GM12878 (cell line): ENCODE data around the gene TBCK. TPM values are rescaled to one million over a fixed set of nuclear protein-coding genes. Genes with fewer than 3 reads are reported as not detected.

Experiments used
- ATAC-seq: fragments of 200-7000 bp; cut with Tn5 transposase; 3 replicates; pipeline ENCODE4 v1.9.1; 2020; ENCODE audit warnings: mild to moderate bottlenecking, moderate library complexity
- Bru-seq: library from RNA; stranded (reverse); fragments of 400-500 nt; gene quantifications from one replicate; lab custom pipeline; 2021; lab: Mats Ljungman, UMichigan
- BruChase-seq, 2 experiments: library from RNA; stranded (reverse); fragments of 400-500 nt; gene quantifications; one replicate each; lab custom pipeline; 2021; lab: Mats Ljungman, UMichigan
- BruUV-seq: library from RNA; stranded (reverse); fragments of 400-500 nt; replicated peaks from 2 replicates; lab custom pipeline; 2021; lab: Mats Ljungman, UMichigan
- CTCF ChIA-PET: fragments of 300-600 bp; sonication (Branson Sonifier 250); formaldehyde crosslinking; extraction: SDS; loops from one replicate; lab custom pipeline; 2021; ENCODE audit warnings: inconsistent platforms; lab: Yijun Ruan, JAX
- POLR2A ChIA-PET: fragments of 350-600 bp; formaldehyde crosslinking; extraction: SDS; loops from one replicate; lab custom pipeline; 2021; ENCODE audit warnings: inconsistent platforms; lab: Charles Lee
- RAD21 ChIA-PET: fragments of 300-600 bp; sonication (Branson Sonifier 250); formaldehyde crosslinking; loops from one replicate; lab custom pipeline; 2023; ENCODE audit warnings: antibody characterized with exemption; ENCODE audit not compliant: unreplicated experiment; lab: Charles Lee
- SMC1A ChIA-PET: fragments of 300-600 bp; sonication (Branson Sonifier 250); formaldehyde crosslinking; loops from one replicate; lab custom pipeline; 2023; ENCODE audit not compliant: unreplicated experiment, uncharacterized antibody; lab: Charles Lee
- DNase-seq: peaks from one replicate; pipeline ENCODE4 v3.0.0-alpha.2; 2011; ENCODE audit warnings: low read depth, low spot score
- FAIRE-seq: peaks from 3 replicates; lab custom pipeline; 2011; peaks lifted over from hg19 to GRCh38; lab: Jason Lieb, UNC
- H2AFZ ChIP-seq: 2 replicates; pipeline ENCODE4 v1.6.0; 2011; ENCODE audit warnings: low read depth, low read length, control low read depth; ENCODE audit not compliant: control insufficient read depth
- H3K27ac ChIP-seq: 2 replicates; pipeline ENCODE4 v1.5.1; 2011; ENCODE audit warnings: control low read depth; ENCODE audit not compliant: control insufficient read depth, insufficient read depth
- H3K27me3 ChIP-seq, 2 experiments: replicated peaks in 1 of 2; 2 replicates each; pipeline versions ENCODE4 v1.6.0 to v1.6.1; 2011; ENCODE audit warnings: low read length in 1 of 2; ENCODE audit not compliant: control insufficient read depth in 2 of 2, insufficient read depth in 2 of 2
- H3K36me3 ChIP-seq, 2 experiments: 2 replicates each; pipeline ENCODE4 v1.5.1; 2011; ENCODE audit warnings: low read length in 1 of 2; ENCODE audit not compliant: control insufficient read depth in 2 of 2, insufficient read depth in 2 of 2
- H3K4me1 ChIP-seq: 2 replicates; pipeline ENCODE4 v1.6.1; 2011; ENCODE audit warnings: mild to moderate bottlenecking, low read length, moderate library complexity, mixed read lengths; ENCODE audit not compliant: control insufficient read depth, insufficient read depth
- H3K4me2 ChIP-seq: 2 replicates; pipeline ENCODE4 v1.6.0; 2011; ENCODE audit warnings: control low read depth; ENCODE audit not compliant: control insufficient read depth, insufficient read depth
- H3K4me3 ChIP-seq: fragments of 200-600 bp; sonication (generic); 2 replicates; pipeline ENCODE4 v1.5.1; 2016
- H3K79me2 ChIP-seq: 2 replicates; pipeline ENCODE4 v1.6.0; 2011; ENCODE audit warnings: low read length; ENCODE audit not compliant: control insufficient read depth, insufficient read depth
- H3K9ac ChIP-seq: 2 replicates; pipeline ENCODE4 v1.8.0; 2011; ENCODE audit warnings: low read length, control low read depth, mixed read lengths; ENCODE audit not compliant: control insufficient read depth, insufficient read depth
- H3K9me3 ChIP-seq: replicated peaks from 3 replicates; pipeline ENCODE4 v1.5.1; 2011; ENCODE audit warnings: mild to moderate bottlenecking, low read length; ENCODE audit not compliant: control insufficient read depth, insufficient read depth
- H4K20me1 ChIP-seq: 2 replicates; pipeline ENCODE4 v1.6.0; 2011; ENCODE audit not compliant: control insufficient read depth, insufficient read depth
- ASH2L ChIP-seq: fragments of 300-600, 200-600 bp; sonication (generic); IDR thresholded peaks from 2 replicates; pipeline ENCODE4 v1.6.1; 2017; ENCODE audit warnings: low read depth, mild to moderate bottlenecking, borderline replicate concordance
- ESRRA ChIP-seq: IDR thresholded peaks from 2 replicates; pipeline ENCODE4 v1.6.1; 2012; ENCODE audit warnings: mild to moderate bottlenecking, low read length, improper control_type of control experiment
- GATAD2B ChIP-seq: fragments of 450-650 bp; conservative IDR thresholded peaks from 2 replicates; pipeline ENCODE4 v1.6.1; 2017; ENCODE audit warnings: low read depth, mild to moderate bottlenecking, moderate library complexity
- MTA2 ChIP-seq: fragments of 450-650 bp; IDR thresholded peaks from 2 replicates; pipeline ENCODE4 v1.6.1; 2016; ENCODE audit warnings: low read depth, mild to moderate bottlenecking, moderate library complexity
- NFYA ChIP-seq: IDR thresholded peaks from 2 replicates; pipeline ENCODE4 v1.6.1; 2011; ENCODE audit warnings: low read depth, mild to moderate bottlenecking, low read length, improper control_type of control experiment, borderline replicate concordance
- POU2F2 ChIP-seq: IDR thresholded peaks from 3 replicates; pipeline ENCODE4 v1.6.1; 2011; ENCODE audit warnings: low read depth, mild to moderate bottlenecking, low read length, borderline replicate concordance
- SPI1 ChIP-seq: IDR thresholded peaks from 2 replicates; pipeline ENCODE4 v1.6.1; 2011; ENCODE audit warnings: low read depth, mild to moderate bottlenecking, low read length, moderate library complexity, borderline replicate concordance; ENCODE audit not compliant: insufficient read depth
- YBX1 ChIP-seq: fragments of 450-650 bp; IDR thresholded peaks from 2 replicates; pipeline ENCODE4 v1.6.1; 2016; ENCODE audit warnings: antibody characterized with exemption
- WGBS: methylation state at CpG from one replicate; pipeline ENCODE4 v1.1.6; 2016; ENCODE audit warnings: low lambda C conversion rate; ENCODE audit not compliant: insufficient replicate concordance, insufficient coverage; ENCODE audit errors: missing lambda C conversion rate; 5-methylcytosine and 5-hydroxymethylcytosine counted together
- in situ Hi-C: fragments of 300-500 bp; cut with MboI; formaldehyde crosslinking; loops from 9 replicates; pipeline ENCODE4 v1.14.3; 2018; ENCODE audit warnings: mixed read lengths
- intact Hi-C: fragments of 100-400 bp; cut with micrococcal nuclease; formaldehyde crosslinking; loops from one replicate; pipeline ENCODE4 v1.14.2; 2022; ENCODE audit not compliant: unreplicated experiment
- long read RNA-seq, 2 experiments: library from polyadenylated mRNA; unstranded; transcript quantifications; one replicate each; pipeline ENCODE4 v2.0.0, GENCODE V29; 2019 to 2020
- polyA minus RNA-seq, 3 experiments: library from RNA; depleted of rRNA, polyadenylated mRNA; stranded (reverse); fragments of >200 nt; gene quantifications; 2 replicates each; pipeline ENCODE4 v1.2.3, GENCODE V29; 2011
- polyA plus RNA-seq, 11 experiments: library from polyadenylated mRNA; depleted of rRNA in 4 of 11; unstranded in 6 of 11; stranded (reverse) in 5 of 11; fragments of >200 nt; fragmentation: Nextera tagmentation in 4 of 11; fragmentation: Illumina TruSeq in 1 of 11; extraction: Ambion mirVana in 4 of 11; extraction: Trizol in 1 of 11; gene quantifications; 1 replicate in 1 of 11; 2 replicates in 10 of 11; pipeline versions ENCODE4 v1.2.1 to v1.2.3, GENCODE V29; 2011 to 2016; ENCODE audit warnings: inconsistent platforms in 2 of 11, missing spikeins in 2 of 11, low read depth in 1 of 11
- total RNA-seq, 4 experiments: library from RNA; depleted of rRNA in 3 of 4; stranded (reverse); fragments of >200 nt in 3 of 4; fragmentation: Illumina TruSeq in 1 of 4; extraction: Trizol in 1 of 4; gene quantifications; 2 replicates each; pipeline versions ENCODE4 v1.2.1 to v1.2.3, GENCODE V29; 2013 to 2021
- TF ChIP-seq, protein P1 (sequence below): fragments of 150-350 bp; IDR thresholded peaks from 2 replicates; pipeline ENCODE4 v1.6.1; 2014; ENCODE audit warnings: mild to moderate bottlenecking, low read depth, low read length
- TF ChIP-seq, protein P2 (sequence below): fragments of 450-650 bp; IDR thresholded peaks from 2 replicates; pipeline ENCODE4 v1.6.1; 2018; ENCODE audit warnings: mild to moderate bottlenecking, low read depth, moderate library complexity; ENCODE audit not compliant: partially characterized antibody
- TF ChIP-seq, protein P3 (sequence below): IDR thresholded peaks from 2 replicates; pipeline ENCODE4 v1.6.1; 2011; ENCODE audit warnings: borderline replicate concordance, low read depth, mild to moderate bottlenecking, moderate library complexity, low read length; ENCODE audit not compliant: insufficient read depth, poor library complexity, severe bottlenecking

Gene TBCK
- total RNA-seq (2013; cell fraction: nucleolus; rRNA removed) = 313 and 315 TPM in 2 replicates
- total RNA-seq (2014; rRNA removed) = 26.5 and 30.3 TPM in 2 replicates
- 21.6 and 26.0 TPM in 2 replicates for total RNA-seq (2014; rRNA removed; fragmentation: Illumina TruSeq; extraction: Trizol)
- 20.4 and 22.8 TPM in 2 replicates for total RNA-seq (2021)
- polyA plus RNA-seq (2011; ENCODE audit: low read depth) = 13.1 TPM
- polyA plus RNA-seq (2011; rRNA removed) = 28.9 and 47.1 TPM in 2 replicates
- 14.0 and 17.4 TPM in 2 replicates for polyA plus RNA-seq (2011; cell fraction: cytosol; rRNA removed)
- 98.6 and 119 TPM in 2 replicates for polyA plus RNA-seq (2011; cell fraction: nucleus; rRNA removed)
- polyA plus RNA-seq (2012) = 11.3 and 13.4 TPM in 2 replicates
- polyA plus RNA-seq (2014; fragmentation: Illumina TruSeq; extraction: Trizol) = 13.6 and 16.3 TPM in 2 replicates
- 1 to 10 TPM; 4.1 to 5.3 TPM for polyA plus RNA-seq (2014; fragmentation: Nextera tagmentation; extraction: Ambion mirVana)
- 8.6 and 10.9 TPM in 2 replicates for polyA plus RNA-seq (2014; rRNA removed)
- 10 to 100 TPM; 19.9 to 21.1 TPM for polyA plus RNA-seq (2016; fragmentation: Nextera tagmentation; extraction: Ambion mirVana)
- polyA minus RNA-seq (2011; rRNA and poly(A)+ RNA removed) = 65.8 and 78.1 TPM in 2 replicates
- polyA minus RNA-seq (2011; cell fraction: cytosol; rRNA and poly(A)+ RNA removed) = 9.9 and 10.1 TPM in 2 replicates
- polyA minus RNA-seq (2011; cell fraction: nucleus; rRNA and poly(A)+ RNA removed) = 183 and 246 TPM in 2 replicates
- Bru-seq, nascent RNA = percentile 72 among the genes with signal in this experiment
- percentile 68 among the genes with signal in this experiment for BruChase-seq, experiment 1, labeled RNA remaining after a 6-hour chase
- percentile 73 among the genes with signal in this experiment for BruChase-seq, experiment 2, labeled RNA remaining after a 2-hour chase
- long read RNA-seq, experiment 1, partial matches to known transcripts = 0 of 2 reads
- long read RNA-seq, experiment 1, other reads (novel, unspliced or antisense) = 0 of 2 reads
- long read RNA-seq, experiment 2, partial matches to known transcripts = 6 of 18 reads
- long read RNA-seq, experiment 2, other reads (novel, unspliced or antisense) = 12 of 18 reads

DNA sequence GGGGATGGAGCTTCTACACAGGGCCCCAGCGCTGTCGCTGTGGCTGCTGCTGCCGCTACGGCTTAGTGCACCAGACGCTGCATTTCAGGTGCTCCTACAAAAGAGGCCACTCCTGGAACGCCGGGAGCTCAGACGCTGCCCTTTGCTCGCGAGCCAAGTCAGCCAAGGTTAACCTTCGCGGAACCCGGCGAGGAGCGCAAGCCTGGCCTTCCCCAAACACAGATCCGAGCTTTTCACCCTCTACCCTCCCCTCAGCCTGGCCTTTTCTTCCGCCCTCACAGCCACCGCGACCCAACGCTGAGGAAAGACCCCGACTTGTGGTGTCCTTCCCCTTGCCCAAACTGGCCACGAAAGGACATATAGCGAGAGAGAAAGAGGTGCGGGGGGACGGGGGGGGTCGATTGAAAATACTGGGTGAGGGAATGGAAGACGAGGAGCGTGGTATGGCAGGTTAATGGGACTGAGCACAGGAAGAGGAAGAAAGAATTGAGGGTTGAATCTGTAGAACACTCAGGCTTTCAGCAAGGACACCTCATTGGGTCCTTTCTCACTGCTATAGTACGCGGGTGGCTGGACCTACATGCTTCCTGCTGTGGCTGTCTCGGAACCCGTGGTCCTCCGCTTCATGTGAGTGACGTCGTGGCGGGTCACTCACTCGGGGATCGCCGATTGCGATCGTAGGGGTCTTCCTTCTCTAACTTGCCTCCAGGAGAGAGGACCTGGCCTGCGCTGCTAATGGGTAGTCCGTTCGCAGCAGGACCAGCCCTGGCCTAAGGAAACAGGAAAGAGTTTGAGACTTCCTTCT, at the start of gene TBCK, which contains the start of gene AIMP1:
Gene TBCK, minus strand, starts transcription at position 242 of the 805 bp plus-strand sequence. CDS start 7,249 bp downstream, outside the sequence.
Gene AIMP1, plus strand, starts transcription at position 583 of the 805 bp plus-strand sequence. CDS start 8,460 bp downstream, outside the sequence.
- H3K36me3 ChIP-seq = no peaks in the 10 kb centered on the region; a peak in 1 of 4 replicates
- H4K20me1 ChIP-seq = no peaks in the 10 kb centered on the region
- ChIA-PET CTCF (interaction anchor here (0.8 to 2.1 kb wide), 4 partner anchors 11 to 16 kb away, joined by 3 to 6 read pairs (median 4); no protein-coding TSS in a partner anchor), SMC1A (interaction anchor here (0.8 to 1.4 kb wide), 3 partner anchors 14 to 34 kb away, joined by 3 read pairs; no protein-coding TSS in a partner anchor), POLR2A (interaction anchor here (0.9 to 1.7 kb wide), 5 partner anchors 11 to 1404 kb away, joined by 3 to 6 read pairs (median 3); no protein-coding TSS in a partner anchor), RAD21 (interaction anchor here (0.8 kb wide), 1 partner anchor 12 kb away, joined by 4 read pairs; no protein-coding TSS in a partner anchor)
- intact Hi-C loops (no loop called here), in situ Hi-C loops (no loop called here)
- ATAC-seq = peak; percentile 88
- H3K4me3 ChIP-seq = peak within 1 kb of the TSS; percentile 83
- DNase-seq = peak; percentile 72
- FAIRE-seq = peak; percentile 84
- peak within 1 kb of the TSS; percentile 99 for H3K9ac ChIP-seq
- H3K9me3 ChIP-seq = peaks cover 2% of the 10 kb centered on the region; the same call in 2 of the 3 replicates
- no peaks in the 10 kb centered on the region for H3K4me1 ChIP-seq
- peaks cover 88% of the 10 kb centered on the region for H3K79me2 ChIP-seq
- no peaks in the 10 kb centered on the region for H3K27me3 ChIP-seq
- no TSS peak for BruUV-seq
- H3K4me2 ChIP-seq = peak within 1 kb of the TSS; percentile 78
- peak within 1 kb of the TSS; percentile 100 for H3K27ac ChIP-seq
- WGBS = 1% methylated on average over 38 of the region's 44 CpGs
- peak within 1 kb of the TSS; percentile 100 for H2AFZ ChIP-seq
- peak; percentile 42; the same call in 1 of the 2 replicates for TF ChIP-seq MTA2
- peak; percentile 19; the same call in 1 of the 2 replicates for TF ChIP-seq SPI1
- peak; percentile 40; the same call in 1 of the 2 replicates for TF ChIP-seq GATAD2B
- no peak for TF ChIP-seq ESRRA
- no peak for TF ChIP-seq ASH2L
- TF ChIP-seq, protein P1, sequence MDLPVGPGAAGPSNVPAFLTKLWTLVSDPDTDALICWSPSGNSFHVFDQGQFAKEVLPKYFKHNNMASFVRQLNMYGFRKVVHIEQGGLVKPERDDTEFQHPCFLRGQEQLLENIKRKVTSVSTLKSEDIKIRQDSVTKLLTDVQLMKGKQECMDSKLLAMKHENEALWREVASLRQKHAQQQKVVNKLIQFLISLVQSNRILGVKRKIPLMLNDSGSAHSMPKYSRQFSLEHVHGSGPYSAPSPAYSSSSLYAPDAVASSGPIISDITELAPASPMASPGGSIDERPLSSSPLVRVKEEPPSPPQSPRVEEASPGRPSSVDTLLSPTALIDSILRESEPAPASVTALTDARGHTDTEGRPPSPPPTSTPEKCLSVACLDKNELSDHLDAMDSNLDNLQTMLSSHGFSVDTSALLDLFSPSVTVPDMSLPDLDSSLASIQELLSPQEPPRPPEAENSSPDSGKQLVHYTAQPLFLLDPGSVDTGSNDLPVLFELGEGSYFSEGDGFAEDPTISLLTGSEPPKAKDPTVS = peak; percentile 45; the same call in 1 of the 2 replicates
- TF ChIP-seq, protein P2, sequence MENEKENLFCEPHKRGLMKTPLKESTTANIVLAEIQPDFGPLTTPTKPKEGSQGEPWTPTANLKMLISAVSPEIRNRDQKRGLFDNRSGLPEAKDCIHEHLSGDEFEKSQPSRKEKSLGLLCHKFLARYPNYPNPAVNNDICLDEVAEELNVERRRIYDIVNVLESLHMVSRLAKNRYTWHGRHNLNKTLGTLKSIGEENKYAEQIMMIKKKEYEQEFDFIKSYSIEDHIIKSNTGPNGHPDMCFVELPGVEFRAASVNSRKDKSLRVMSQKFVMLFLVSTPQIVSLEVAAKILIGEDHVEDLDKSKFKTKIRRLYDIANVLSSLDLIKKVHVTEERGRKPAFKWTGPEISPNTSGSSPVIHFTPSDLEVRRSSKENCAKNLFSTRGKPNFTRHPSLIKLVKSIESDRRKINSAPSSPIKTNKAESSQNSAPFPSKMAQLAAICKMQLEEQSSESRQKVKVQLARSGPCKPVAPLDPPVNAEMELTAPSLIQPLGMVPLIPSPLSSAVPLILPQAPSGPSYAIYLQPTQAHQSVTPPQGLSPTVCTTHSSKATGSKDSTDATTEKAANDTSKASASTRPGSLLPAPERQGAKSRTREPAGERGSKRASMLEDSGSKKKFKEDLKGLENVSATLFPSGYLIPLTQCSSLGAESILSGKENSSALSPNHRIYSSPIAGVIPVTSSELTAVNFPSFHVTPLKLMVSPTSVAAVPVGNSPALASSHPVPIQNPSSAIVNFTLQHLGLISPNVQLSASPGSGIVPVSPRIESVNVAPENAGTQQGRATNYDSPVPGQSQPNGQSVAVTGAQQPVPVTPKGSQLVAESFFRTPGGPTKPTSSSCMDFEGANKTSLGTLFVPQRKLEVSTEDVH = peak; percentile 75
- TF ChIP-seq, protein P3, sequence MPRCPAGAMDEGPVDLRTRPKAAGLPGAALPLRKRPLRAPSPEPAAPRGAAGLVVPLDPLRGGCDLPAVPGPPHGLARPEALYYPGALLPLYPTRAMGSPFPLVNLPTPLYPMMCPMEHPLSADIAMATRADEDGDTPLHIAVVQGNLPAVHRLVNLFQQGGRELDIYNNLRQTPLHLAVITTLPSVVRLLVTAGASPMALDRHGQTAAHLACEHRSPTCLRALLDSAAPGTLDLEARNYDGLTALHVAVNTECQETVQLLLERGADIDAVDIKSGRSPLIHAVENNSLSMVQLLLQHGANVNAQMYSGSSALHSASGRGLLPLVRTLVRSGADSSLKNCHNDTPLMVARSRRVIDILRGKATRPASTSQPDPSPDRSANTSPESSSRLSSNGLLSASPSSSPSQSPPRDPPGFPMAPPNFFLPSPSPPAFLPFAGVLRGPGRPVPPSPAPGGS = no peak
- TF ChIP-seq NFYA = no peak
- TF ChIP-seq POU2F2 = no peak; the same call in 2 of the 3 replicates
- TF ChIP-seq YBX1 = no peak
